K562 (cell line): ENCODE results near the gene DRD3. TPM values are rescaled to one million over a fixed set of nuclear protein-coding genes. Genes with fewer than 3 reads are reported as not detected.

Source experiments
- ATAC-seq: fragments of 200-7000 bp; cut with Tn5 transposase; 3 replicates; pipeline ENCODE4 v1.9.1; 2020; ENCODE audit warnings: moderate library complexity
- BruUV-seq: library from RNA; stranded (reverse); fragments of 400-500 nt; replicated peaks from 2 replicates; lab custom pipeline; 2021; lab: Mats Ljungman, UMichigan
- CTCF ChIA-PET: fragments of 300-600 bp; formaldehyde crosslinking; extraction: SDS; loops from one replicate; lab custom pipeline; 2021; ENCODE audit warnings: low intra/inter-chr PET ratio; lab: Yijun Ruan, JAX
- POLR2A ChIA-PET: fragments of 300-600, 350-650 bp; sonication (Branson Sonifier 250); formaldehyde crosslinking; extraction: SDS; loops from one replicate; lab custom pipeline; 2021; ENCODE audit warnings: antibody characterized with exemption, inconsistent platforms; lab: Yijun Ruan, JAX
- DNase-seq, 4 experiments: peaks; one replicate each; pipeline versions ENCODE4 v3.0.0 to v3.0.0-alpha.2; 2011 to 2018; ENCODE audit warnings: low spot score in 3 of 4, mixed read lengths in 3 of 4; ENCODE audit errors: extremely low read depth in 1 of 4
- FAIRE-seq: peaks from 2 replicates; lab custom pipeline; 2011; peaks lifted over from hg19 to GRCh38; lab: Jason Lieb, UNC
- H2AFZ ChIP-seq: 2 replicates; pipeline ENCODE4 v1.6.0; 2011; ENCODE audit warnings: low read depth, low read length, control low read depth, inconsistent platforms
- H3K27ac ChIP-seq: fragments of 200-600 bp; 3 replicates; pipeline ENCODE4 v1.8.0; 2011; ENCODE audit warnings: low read depth, mild to moderate bottlenecking, control low read depth, inconsistent platforms, low read length, moderate library complexity, mixed read lengths; ENCODE audit errors: extremely low read depth
- H3K27me3 ChIP-seq, 2 experiments: fragments of 300-600 bp in 1 of 2; 2 replicates in 1 of 2; 3 replicates in 1 of 2; pipeline versions ENCODE4 v1.6.0 to v1.8.0; 2011; ENCODE audit warnings: inconsistent platforms in 2 of 2, low read length in 2 of 2, mild to moderate bottlenecking in 1 of 2, mixed read lengths in 1 of 2, moderate library complexity in 1 of 2; ENCODE audit not compliant: control insufficient read depth in 2 of 2, insufficient read depth in 2 of 2
- H3K36me3 ChIP-seq: fragments of 300-600 bp; 3 replicates; pipeline ENCODE4 v1.8.0; 2011; ENCODE audit warnings: mild to moderate bottlenecking, low read length, inconsistent platforms; ENCODE audit not compliant: control insufficient read depth, insufficient read depth
- H3K4me1 ChIP-seq, 2 experiments: fragments of 200-600 bp in 1 of 2; replicated peaks in 1 of 2; 2 replicates in 1 of 2; 3 replicates in 1 of 2; pipeline versions ENCODE4 v1.5.1 to v1.8.0; 2011; ENCODE audit warnings: inconsistent platforms in 2 of 2, low read length in 2 of 2, mild to moderate bottlenecking in 1 of 2, mixed read lengths in 1 of 2, moderate library complexity in 1 of 2; ENCODE audit not compliant: control insufficient read depth in 2 of 2, insufficient read depth in 2 of 2
- H3K4me2 ChIP-seq: 2 replicates; pipeline ENCODE4 v1.6.1; 2011; ENCODE audit warnings: low read length, control low read depth, inconsistent platforms, mixed read lengths; ENCODE audit not compliant: insufficient read depth
- H3K4me3 ChIP-seq: fragments of 200-600 bp; sonication (generic), shearing (Covaris generic); 2 replicates; pipeline ENCODE4 v1.5.1; 2016; ENCODE audit warnings: control low read depth, inconsistent platforms
- H3K79me2 ChIP-seq: fragments of 200-600 bp; 3 replicates; pipeline ENCODE4 v1.8.0; 2011; ENCODE audit warnings: low read length, inconsistent platforms; ENCODE audit not compliant: control insufficient read depth, insufficient read depth
- H3K9ac ChIP-seq, 2 experiments: 2 replicates each; pipeline versions ENCODE4 v1.6.0 to v1.6.1; 2011; ENCODE audit warnings: low read depth in 2 of 2, low read length in 2 of 2, control low read depth in 1 of 2, inconsistent platforms in 1 of 2, mild to moderate bottlenecking in 1 of 2, mixed read lengths in 1 of 2; ENCODE audit not compliant: insufficient read depth in 1 of 2
- H3K9me1 ChIP-seq: one replicate; pipeline ENCODE4 v1.6.0; 2011; ENCODE audit warnings: inconsistent platforms, mild to moderate bottlenecking, low read length, moderate library complexity; ENCODE audit not compliant: control insufficient read depth, insufficient read depth
- H3K9me3 ChIP-seq: replicated peaks from 2 replicates; pipeline ENCODE4 v1.5.1; 2011; ENCODE audit warnings: low read depth, low read length, inconsistent platforms; ENCODE audit not compliant: control insufficient read depth, insufficient read depth
- H4K20me1 ChIP-seq: replicated peaks from 2 replicates; pipeline ENCODE4 v1.6.1; 2011; ENCODE audit warnings: low read length, inconsistent platforms, mixed read lengths; ENCODE audit not compliant: control insufficient read depth, insufficient read depth
- CBFA2T3 ChIP-seq: fragments of 450-650 bp; IDR thresholded peaks from 2 replicates; pipeline ENCODE4 v1.6.1; 2017
- CTBP1 ChIP-seq: fragments of 450-650 bp; IDR thresholded peaks from 2 replicates; pipeline ENCODE4 v1.6.1; 2016; ENCODE audit warnings: borderline replicate concordance
- DPF2 ChIP-seq: fragments of 450-650 bp; IDR thresholded peaks from 2 replicates; pipeline ENCODE4 v1.6.1; 2016
- MTA2 ChIP-seq: fragments of 450-650 bp; IDR thresholded peaks from 2 replicates; pipeline ENCODE4 v1.6.1; 2016; ENCODE audit warnings: low read depth
- PRMT5 ChIP-seq: sonication (generic); formaldehyde crosslinking; IDR thresholded peaks from 2 replicates; pipeline ENCODE4 v1.5.0; 2020; ENCODE audit warnings: missing genetic modification reagents
- RBM17 ChIP-seq: fragments of 200-400 bp; formaldehyde crosslinking; IDR thresholded peaks from 2 replicates; pipeline ENCODE4 v1.6.1; 2017; ENCODE audit warnings: low read depth, mild to moderate bottlenecking, low read length, borderline replicate concordance
- SP2 ChIP-seq: IDR thresholded peaks from 2 replicates; pipeline ENCODE4 v1.6.1; 2011; ENCODE audit warnings: mild to moderate bottlenecking, low read depth, low read length, moderate library complexity; ENCODE audit not compliant: poor library complexity, severe bottlenecking; ENCODE audit errors: extremely low read depth
- YY1 ChIP-seq, 3 experiments: IDR thresholded peaks; 2 replicates each; pipeline ENCODE4 v1.6.1; 2011; ENCODE audit warnings: low read length in 2 of 3, mild to moderate bottlenecking in 2 of 3, moderate library complexity in 2 of 3, borderline replicate concordance in 1 of 3, control low read depth in 1 of 3, low read depth in 1 of 3; ENCODE audit not compliant: insufficient read depth in 3 of 3, insufficient replicate concordance in 2 of 3, control insufficient read depth in 1 of 3, insufficient read length in 1 of 3; ENCODE audit errors: extremely low read depth in 1 of 3
- ZFPM2 ChIP-seq: fragments of 250-450 bp; sonication (Bioruptor Pico); IDR thresholded peaks from 2 replicates; pipeline ENCODE4 v1.5.1; 2022; ENCODE audit warnings: mild to moderate bottlenecking
- ZHX1 ChIP-seq: fragments of 150-350 bp; conservative IDR thresholded peaks from 2 replicates; pipeline ENCODE4 v1.6.1; 2014; ENCODE audit warnings: low read length
- ZNF277 ChIP-seq: fragments of 250-450 bp; sonication (Bioruptor Pico); IDR thresholded peaks from 2 replicates; pipeline ENCODE4 v1.8.0; 2022; ENCODE audit warnings: inconsistent platforms, mild to moderate bottlenecking, moderate library complexity, borderline replicate concordance
- ZNF778 ChIP-seq: fragments of 450-650 bp; formaldehyde crosslinking; IDR thresholded peaks from 2 replicates; pipeline ENCODE4 v1.4.0; 2020; ENCODE audit warnings: mild to moderate bottlenecking, moderate library complexity
- WGBS: fragments of 100-300 bp; shearing (Covaris generic); methylation state at CpG from one replicate; pipeline ENCODE4 v1.1.6; 2016; ENCODE audit warnings: low coverage, mixed read lengths; ENCODE audit not compliant: insufficient coverage; ENCODE audit errors: missing lambda C conversion rate; 5-methylcytosine and 5-hydroxymethylcytosine counted together
- in situ Hi-C: fragments of 300-500 bp; cut with MboI; formaldehyde crosslinking; loops from 4 replicates; pipeline ENCODE4 v1.15.0; 2018; ENCODE audit warnings: inconsistent platforms, mixed read lengths
- intact Hi-C: fragments of 100-400 bp; cut with micrococcal nuclease; formaldehyde crosslinking; loops from 2 replicates; pipeline ENCODE4 v1.14.2; 2022
- polyA plus RNA-seq, 8 experiments: library from polyadenylated mRNA; depleted of rRNA in 4 of 8; stranded (reverse) in 5 of 8; unstranded in 3 of 8; fragments of >200 nt; fragmentation: Nextera tagmentation in 2 of 8; fragmentation: Illumina TruSeq in 1 of 8; extraction: Ambion mirVana in 2 of 8; extraction: Trizol in 1 of 8; gene quantifications; 2 replicates each; pipeline versions ENCODE4 v1.2.1 to v1.2.3, GENCODE V29; 2011 to 2014; ENCODE audit warnings: inconsistent platforms in 1 of 8, missing spikeins in 1 of 8
- total RNA-seq, 7 experiments: library from RNA; depleted of rRNA in 6 of 7; stranded (reverse); fragments of >200 nt in 6 of 7; fragmentation: Illumina TruSeq in 2 of 7; extraction: Trizol in 2 of 7; gene quantifications; 2 replicates each; pipeline versions ENCODE4 v1.2.1 to v1.2.3, GENCODE V29; 2011 to 2021; ENCODE audit warnings: low replicate concordance in 1 of 7

Gene DRD3
- total and polyA plus RNA-seq, 9 of the 15 experiments (the other 6 are each of a cell fraction or from before 2014, with no cell fraction given) = not detected

GRCh38 chr3:114126461-114126860 lies 52.4 kb downstream of the DRD3 start:
- Histone ChIP-seq H3K4me2 (no peak overlapping the region), H3K36me3 (no peaks in the 10 kb centered on the region), H3K9ac (no peak overlapping the region), H3K27ac (no peak overlapping the region), H3K9me3 (no peaks in the 10 kb centered on the region), H3K27me3 (peaks cover 0 to 11% of the 10 kb centered on the region in 2 experiments; a peak in 3 of 5 replicates), H4K20me1 (no peaks in the 10 kb centered on the region), H2AFZ (no peak overlapping the region), H3K9me1 (no peaks in the 10 kb centered on the region), H3K4me3 (no peak overlapping the region), H3K4me1 (no peaks in the 10 kb centered on the region), H3K79me2 (no peaks in the 10 kb centered on the region)
- POLR2A ChIA-PET = no interaction called here
- WGBS = 0% methylated on average over 1 of the region's 1 CpG
- in situ Hi-C loops = no loop called here
- ATAC-seq (no peak), DNase-seq (no peak), FAIRE-seq (no peak)
- no TSS peak for BruUV-seq
- intact Hi-C loops = no loop called here
- TF ChIP-seq SP2 (no peak), PRMT5 (CRISPR knock-in tag) (no peak), ZFPM2 (CRISPR knock-in tag) (no peak), RBM17 (no peak), ZHX1 (no peak), CTBP1 (no peak), ZNF778 (CRISPR knock-in tag) (no peak), YY1 (IDR thresholded peaks at IDR 0.05; ENCODE audit: borderline replicate concordance in 1 of 3, control insufficient read depth in 1 of 3, extremely low read depth in 1 of 3, insufficient read depth in 3 of 3, insufficient read length in 1 of 3, insufficient replicate concordance in 2 of 3, low read depth in 1 of 3, low read length in 2 of 3) (no peak), CBFA2T3 (no peak), ZNF277 (CRISPR knock-in tag) (no peak), MTA2 (no peak), DPF2 (no peak)
- CTCF ChIA-PET = no interaction called here
